Epithelial cell of proximal tubule (primary cell): ENCODE results near the gene TFAP2A. TPM values are rescaled to one million over a fixed set of nuclear protein-coding genes. Genes with fewer than 3 reads are reported as not detected.

Experiments used
- DNase-seq: peaks from one replicate; pipeline ENCODE4 v3.0.0-alpha.2; 2011; ENCODE audit warnings: low read depth
- H3K4me3 ChIP-seq: 2 replicates; pipeline ENCODE4 v1.5.1; 2011; ENCODE audit warnings: low read depth, mild to moderate bottlenecking, low read length
- CTCF ChIP-seq: conservative IDR thresholded peaks from 2 replicates; pipeline ENCODE4 v1.5.1; 2012; ENCODE audit warnings: low read depth, mild to moderate bottlenecking, low read length
- total RNA-seq: library from RNA; depleted of rRNA; stranded (reverse); fragments of >200 nt; gene quantifications from 2 replicates; pipeline ENCODE4 v1.2.3, GENCODE V29; 2015

TFAP2A gene
- total RNA-seq, 1 donor from 2014 or later, result 17.8 TPM

- H3K4me3 ChIP-seq, result no peak overlapping the region
- DNase-seq, result no peak
- no peak for TF ChIP-seq CTCF
These were observed 28.7 kb downstream of the TFAP2A start for GRCh38 chr6:10386220-10386619.

DNA sequence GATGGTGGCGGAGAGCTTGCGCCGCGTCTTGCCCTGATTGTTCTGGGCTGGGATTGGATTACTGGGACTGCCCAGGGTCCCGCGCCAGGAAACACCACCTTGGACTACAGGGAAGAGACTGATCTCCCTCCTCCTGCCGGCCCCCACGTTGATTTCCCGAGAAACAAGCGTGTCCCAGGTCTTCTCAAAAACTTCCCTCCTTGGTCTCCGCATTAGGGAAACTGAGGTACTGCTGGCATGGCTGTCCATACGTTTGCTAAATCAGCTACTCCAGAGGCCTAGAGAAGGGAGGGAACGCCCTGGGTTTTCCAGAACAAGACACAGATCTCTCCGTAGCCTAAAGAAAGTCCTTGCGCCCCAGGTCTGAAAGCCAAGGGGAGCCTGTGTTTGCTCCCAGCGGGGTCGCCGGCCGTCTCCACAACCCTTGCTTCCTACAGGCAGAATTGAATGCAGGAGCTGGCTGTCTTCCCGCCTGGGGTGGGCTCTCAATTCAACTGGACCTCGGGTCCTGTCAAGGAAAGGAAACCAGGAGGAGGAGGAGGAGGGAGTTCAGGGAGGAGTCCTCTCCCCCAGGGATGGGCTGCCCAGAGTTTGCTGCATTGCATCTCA lies 29.2 kb downstream of the TFAP2A start:
- H3K4me3 ChIP-seq, result no peak overlapping the region
- no peak for TF ChIP-seq CTCF
- DNase-seq, result no peak

GRCh38 chr6:10384610-10385523 lies 30.0 kb downstream of the TFAP2A start:
- no peak overlapping the region for H3K4me3 ChIP-seq

DNA sequence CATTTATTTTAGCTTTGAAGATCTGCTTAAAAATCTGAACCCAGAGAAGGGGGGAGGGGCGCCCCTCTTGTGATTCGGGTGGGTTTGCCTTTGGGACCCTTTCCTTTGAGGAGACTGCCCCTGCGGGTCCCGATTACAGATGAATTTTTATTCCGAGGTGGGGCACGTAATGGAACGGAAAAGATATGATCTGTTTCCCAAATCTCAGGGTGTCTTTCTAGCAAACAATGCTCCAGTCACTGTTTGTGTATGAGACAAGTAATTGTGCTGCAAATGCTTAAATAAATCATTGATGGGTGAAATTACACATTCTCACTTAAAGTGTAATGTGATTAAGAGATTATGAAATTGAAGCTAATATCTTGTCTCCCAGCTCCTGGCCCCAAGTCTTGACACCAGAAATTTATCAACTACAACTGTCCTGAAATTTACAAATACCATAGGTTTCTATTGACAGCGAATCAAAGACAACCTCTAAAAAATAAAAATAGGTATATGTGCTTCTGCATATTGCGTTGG lies 30.7 kb downstream of the TFAP2A start:
- TF ChIP-seq CTCF, result no peak
- DNase-seq, result no peak
- no peak overlapping the region for H3K4me3 ChIP-seq

More at GRCh38 chr6:10384610-10385523, 30.0 kb downstream of the TFAP2A start:
- DNase-seq, result no peak
- no peak for TF ChIP-seq CTCF

DNA sequence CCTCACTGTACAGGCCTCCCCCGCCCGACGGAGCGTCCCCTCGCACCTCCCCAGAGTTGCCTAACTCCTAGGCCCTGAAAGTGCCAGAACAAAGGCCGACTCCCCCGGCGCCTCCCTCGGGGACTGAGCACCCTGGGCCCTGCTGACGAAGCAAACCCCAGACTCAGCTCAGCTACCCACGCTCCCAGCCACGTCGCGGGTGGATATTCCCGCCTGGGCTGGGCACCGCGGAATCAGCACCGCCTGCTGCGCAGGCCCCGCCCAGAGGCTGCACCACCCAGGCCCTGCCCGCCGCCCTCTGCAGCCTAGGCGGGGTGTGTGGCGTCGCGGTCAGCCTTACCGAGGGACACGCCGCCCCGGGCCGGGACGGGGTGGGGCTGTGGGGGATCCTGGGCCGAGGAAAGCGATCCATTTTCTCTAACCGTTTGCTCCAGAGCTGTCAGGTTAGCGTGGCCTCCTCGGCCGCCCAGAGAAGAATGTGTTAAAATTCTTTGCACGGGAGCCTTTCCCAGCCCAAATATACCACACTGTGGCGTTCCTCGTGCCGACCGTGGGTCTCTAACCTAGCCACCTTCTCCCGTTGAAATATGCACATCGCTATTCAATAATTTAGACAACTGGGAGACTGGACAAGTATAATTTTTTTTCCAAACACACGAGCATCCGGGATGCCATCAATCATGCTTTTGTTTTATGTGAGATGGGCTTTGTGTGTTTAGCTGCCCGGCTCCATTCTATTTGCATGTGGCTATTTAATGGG lies 31.4 kb downstream of the TFAP2A start:
- TF ChIP-seq CTCF, result no peak
- H3K4me3 ChIP-seq, result peak overlapping the region; percentile 24
- no peak for DNase-seq

DNA sequence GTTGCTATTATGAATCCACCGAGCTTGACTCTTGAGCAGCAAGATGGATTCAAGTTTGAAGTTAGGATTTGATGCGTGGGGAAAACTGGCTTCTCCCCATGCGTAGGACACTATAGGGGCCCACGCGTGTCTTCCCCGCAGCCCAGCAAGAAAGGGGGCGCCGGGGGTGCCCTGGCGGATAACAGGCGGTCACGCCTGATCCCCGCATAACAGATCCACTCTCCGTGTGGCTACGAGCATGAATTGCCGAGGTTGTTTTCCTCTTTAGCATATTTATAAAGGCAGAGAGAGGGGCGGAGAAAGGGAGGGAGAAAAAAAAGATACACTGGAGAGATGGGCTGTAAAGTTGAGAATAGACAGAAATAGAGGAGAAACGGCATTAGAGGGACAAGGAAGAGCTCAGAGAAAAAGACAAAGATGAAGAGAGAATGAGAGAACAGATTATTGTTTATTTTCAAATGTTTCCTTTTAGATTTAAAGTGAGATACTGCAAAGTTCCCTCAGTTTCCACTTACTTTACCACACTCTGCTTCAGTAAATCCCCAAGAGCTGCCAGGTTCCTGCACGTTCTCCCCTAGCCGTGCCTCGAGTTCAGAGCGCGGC lies 32.0 kb downstream of the TFAP2A start:
- H3K4me3 ChIP-seq, result no peak overlapping the region
- DNase-seq, result no peak
- TF ChIP-seq CTCF, result no peak
